GM12872 (cell line): ENCODE measurements around the gene ARHGAP15.

Source experiments
- TF ChIP-seq, protein P1 (sequence below): IDR thresholded peaks from 3 replicates; pipeline ENCODE4 v1.5.1; 2011; ENCODE audit warnings: low read depth, mild to moderate bottlenecking, low read length, moderate library complexity; ENCODE audit not compliant: insufficient read depth

ARHGAP15 gene

DNA sequence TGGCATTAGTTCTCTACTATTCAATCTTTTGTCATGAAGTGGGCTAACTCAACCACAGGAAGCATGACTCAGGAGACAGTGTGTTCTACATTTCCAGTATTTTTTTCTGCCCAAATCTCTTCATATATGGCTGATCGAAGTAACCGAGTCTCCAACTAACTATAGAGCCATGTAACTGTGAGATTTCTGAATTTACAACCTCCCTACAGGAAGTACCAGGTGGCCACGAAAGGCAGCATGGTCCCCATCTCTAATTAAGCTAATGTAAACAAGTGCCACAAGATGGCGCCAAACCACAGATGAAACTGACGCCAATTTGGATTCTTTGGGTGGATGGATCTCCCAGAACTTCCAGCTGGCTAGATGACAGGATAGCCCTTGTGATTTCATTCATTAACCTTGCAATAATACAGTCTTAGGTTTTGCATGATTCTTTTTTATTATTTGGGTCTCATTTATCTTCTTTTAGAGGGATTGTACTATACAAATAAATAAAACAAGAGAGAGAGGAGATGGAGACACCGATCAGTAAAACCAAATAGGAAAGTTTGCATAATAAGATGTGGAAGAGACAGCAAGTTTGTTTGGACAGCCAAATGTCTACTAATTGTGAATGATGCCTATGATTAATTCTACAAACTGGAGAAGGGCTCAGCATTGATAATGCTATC lies 18.3 kb upstream of the ARHGAP15 start:
- TF ChIP-seq, protein P1, sequence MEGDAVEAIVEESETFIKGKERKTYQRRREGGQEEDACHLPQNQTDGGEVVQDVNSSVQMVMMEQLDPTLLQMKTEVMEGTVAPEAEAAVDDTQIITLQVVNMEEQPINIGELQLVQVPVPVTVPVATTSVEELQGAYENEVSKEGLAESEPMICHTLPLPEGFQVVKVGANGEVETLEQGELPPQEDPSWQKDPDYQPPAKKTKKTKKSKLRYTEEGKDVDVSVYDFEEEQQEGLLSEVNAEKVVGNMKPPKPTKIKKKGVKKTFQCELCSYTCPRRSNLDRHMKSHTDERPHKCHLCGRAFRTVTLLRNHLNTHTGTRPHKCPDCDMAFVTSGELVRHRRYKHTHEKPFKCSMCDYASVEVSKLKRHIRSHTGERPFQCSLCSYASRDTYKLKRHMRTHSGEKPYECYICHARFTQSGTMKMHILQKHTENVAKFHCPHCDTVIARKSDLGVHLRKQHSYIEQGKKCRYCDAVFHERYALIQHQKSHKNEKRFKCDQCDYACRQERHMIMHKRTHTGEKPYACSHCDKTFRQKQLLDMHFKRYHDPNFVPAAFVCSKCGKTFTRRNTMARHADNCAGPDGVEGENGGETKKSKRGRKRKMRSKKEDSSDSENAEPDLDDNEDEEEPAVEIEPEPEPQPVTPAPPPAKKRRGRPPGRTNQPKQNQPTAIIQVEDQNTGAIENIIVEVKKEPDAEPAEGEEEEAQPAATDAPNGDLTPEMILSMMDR = peak; percentile 64

GRCh38 chr2:143117225-143117624 lies 12.0 kb upstream of the ARHGAP15 start:
- TF ChIP-seq, protein P1 = no peak

- TF ChIP-seq, protein P1 = no peak
Measured at GRCh38 chr2:143121079-143121478, 8.1 kb upstream of the ARHGAP15 start.

- TF ChIP-seq, protein P1 = no peak
Measured at GRCh38 chr2:143121957-143122356, 7.3 kb upstream of the ARHGAP15 start.

- TF ChIP-seq, protein P1 = no peak
Measured at GRCh38 chr2:143123911-143124310, 5.3 kb upstream of the ARHGAP15 start.

GRCh38 chr2:143124445-143124844 lies 4.8 kb upstream of the ARHGAP15 start:
- TF ChIP-seq, protein P1 = no peak

GRCh38 chr2:143125717-143126116 lies 3.5 kb upstream of the ARHGAP15 start:
- TF ChIP-seq, protein P1 = no peak
